Measurements from ENCODE around the gene RCAN2.

GRCh38 chr6:46284475-46284874 lies 206.8 kb downstream of the RCAN2 start:
- no peak for TF ChIP-seq EZH2phosphoT487 (IDR thresholded peaks at IDR 0.05)
- TF ChIP-seq EZH2 (IDR thresholded peaks at IDR 0.05) = no peak
